H9 (cell line): Measurements from ENCODE around the gene ABCG1. TPM values are rescaled to one million over a fixed set of nuclear protein-coding genes. Genes with fewer than 3 reads are reported as not detected.

Experiments
- DNase-seq: peaks from one replicate; pipeline ENCODE4 v3.0.0-alpha.2; 2017
- H2AFZ ChIP-seq: one replicate; pipeline ENCODE4 v1.6.1; 2013; ENCODE audit warnings: mild to moderate bottlenecking, low read length, control low read depth, moderate library complexity
- H2AK5ac ChIP-seq: 2 replicates; pipeline ENCODE4 v1.6.1; 2013; ENCODE audit warnings: low read length, control low read depth, mixed read lengths; ENCODE audit not compliant: insufficient read length
- H2BK120ac ChIP-seq: one replicate; pipeline ENCODE4 v1.6.1; 2013; ENCODE audit warnings: low read depth, mild to moderate bottlenecking, low read length, control low read depth, inconsistent platforms; ENCODE audit not compliant: poor library complexity, severe bottlenecking
- H2BK12ac ChIP-seq: 2 replicates; pipeline ENCODE4 v1.6.1; 2013; ENCODE audit warnings: low read length, control low read depth, mixed read lengths, low read depth; ENCODE audit not compliant: insufficient read length
- H2BK15ac ChIP-seq: 2 replicates; pipeline ENCODE4 v1.6.1; 2013; ENCODE audit warnings: low read depth, low read length, control low read depth
- H2BK20ac ChIP-seq: one replicate; pipeline ENCODE4 v1.6.1; 2013; ENCODE audit warnings: low read depth, mild to moderate bottlenecking, low read length, control low read depth, inconsistent platforms; ENCODE audit not compliant: poor library complexity, severe bottlenecking
- H2BK5ac ChIP-seq: 2 replicates; pipeline ENCODE4 v1.6.1; 2013; ENCODE audit warnings: low read length, control low read depth, mixed read lengths; ENCODE audit not compliant: insufficient read length
- H3K14ac ChIP-seq: 2 replicates; pipeline ENCODE4 v1.6.1; 2013; ENCODE audit warnings: low read length, control low read depth; ENCODE audit not compliant: insufficient read depth
- H3K18ac ChIP-seq: 2 replicates; pipeline ENCODE4 v1.6.1; 2013; ENCODE audit warnings: low read depth, mild to moderate bottlenecking, mixed read lengths, low read length, control low read depth; ENCODE audit not compliant: insufficient read length
- H3K23ac ChIP-seq: 2 replicates; pipeline ENCODE4 v1.6.1; 2013; ENCODE audit warnings: low read length, control low read depth, mixed read lengths, low read depth; ENCODE audit not compliant: insufficient read length
- H3K23me2 ChIP-seq: 2 replicates; pipeline ENCODE4 v1.6.1; 2013; ENCODE audit warnings: low read depth, mild to moderate bottlenecking, mixed read lengths, low read length, control low read depth; ENCODE audit not compliant: insufficient read length, poor library complexity, severe bottlenecking
- H3K27ac ChIP-seq: 2 replicates; pipeline ENCODE4 v1.5.1; 2013; ENCODE audit warnings: low read length, control low read depth, mixed read lengths, low read depth; ENCODE audit not compliant: insufficient read length
- H3K27me3 ChIP-seq: 2 replicates; pipeline ENCODE4 v1.6.1; 2013; ENCODE audit warnings: low read length, control low read depth, inconsistent platforms; ENCODE audit not compliant: insufficient read depth
- H3K4ac ChIP-seq: 2 replicates; pipeline ENCODE4 v1.6.1; 2013; ENCODE audit warnings: low read depth, mild to moderate bottlenecking, control low read depth, inconsistent platforms, low read length, moderate library complexity
- H3K4me1 ChIP-seq: 2 replicates; pipeline ENCODE4 v1.6.1; 2013; ENCODE audit warnings: low read length, control low read depth, inconsistent platforms; ENCODE audit not compliant: insufficient read depth
- H3K4me2 ChIP-seq: 2 replicates; pipeline ENCODE4 v1.6.1; 2013; ENCODE audit warnings: low read length, control low read depth, mixed read lengths; ENCODE audit not compliant: insufficient read length, insufficient read depth
- H3K56ac ChIP-seq: 2 replicates; pipeline ENCODE4 v1.6.1; 2013; ENCODE audit warnings: low read depth, mild to moderate bottlenecking, mixed read lengths, low read length, control low read depth; ENCODE audit not compliant: insufficient read length
- H3K79me1 ChIP-seq: 2 replicates; pipeline ENCODE4 v1.6.1; 2013; ENCODE audit warnings: low read depth, mild to moderate bottlenecking, moderate library complexity, low read length, control low read depth, inconsistent platforms; ENCODE audit not compliant: insufficient read depth, poor library complexity, severe bottlenecking
- H3K79me2 ChIP-seq: 2 replicates; pipeline ENCODE4 v1.6.1; 2013; ENCODE audit warnings: low read length, control low read depth, inconsistent platforms; ENCODE audit not compliant: insufficient read depth
- H3K9ac ChIP-seq: 2 replicates; pipeline ENCODE4 v1.6.1; 2013; ENCODE audit warnings: low read length, control low read depth, mixed read lengths; ENCODE audit not compliant: insufficient read length; ENCODE audit errors: extremely low read depth
- H3K9me3 ChIP-seq: one replicate; pipeline ENCODE4 v1.6.1; 2013; ENCODE audit warnings: low read depth, low read length, inconsistent platforms; ENCODE audit not compliant: control insufficient read depth
- H3T11ph ChIP-seq: one replicate; pipeline ENCODE4 v1.6.1; 2013; ENCODE audit warnings: mild to moderate bottlenecking, low read length, control low read depth, inconsistent platforms
- H4K20me1 ChIP-seq: one replicate; pipeline ENCODE4 v1.6.1; 2013; ENCODE audit not compliant: control insufficient read depth, insufficient read length, insufficient read depth
- H4K5ac ChIP-seq: 2 replicates; pipeline ENCODE4 v1.6.1; 2013; ENCODE audit warnings: low read depth, mild to moderate bottlenecking, mixed read lengths, low read length, control low read depth; ENCODE audit not compliant: insufficient read length
- H4K8ac ChIP-seq: replicated peaks from 2 replicates; pipeline ENCODE4 v1.6.1; 2013; ENCODE audit warnings: low read length, control low read depth, mixed read lengths, low read depth; ENCODE audit not compliant: insufficient read length
- H4K91ac ChIP-seq: 2 replicates; pipeline ENCODE4 v1.6.1; 2013; ENCODE audit warnings: low read depth, mild to moderate bottlenecking, moderate library complexity, mixed read lengths, low read length, control low read depth; ENCODE audit not compliant: insufficient read length
- H3K27ac Mint-ChIP-seq, 3 experiments: 2 replicates in 2 of 3; 3 replicates in 1 of 3; pipeline ENCODE4 v1.8.0; 2020 to 2021; ENCODE audit warnings: mixed read lengths in 3 of 3, mild to moderate bottlenecking in 1 of 3, moderate library complexity in 1 of 3
- H3K27me3 Mint-ChIP-seq: 2 replicates; pipeline ENCODE4 v1.8.0; 2021; ENCODE audit warnings: low read depth, mild to moderate bottlenecking, moderate library complexity, mixed read lengths
- H3K36me3 Mint-ChIP-seq, 3 experiments: 2 replicates in 2 of 3; 3 replicates in 1 of 3; pipeline ENCODE4 v1.8.0; 2020 to 2021; ENCODE audit warnings: low read depth in 3 of 3, mixed read lengths in 3 of 3; ENCODE audit not compliant: insufficient read depth in 1 of 3
- H3K4me1 Mint-ChIP-seq, 2 experiments: 2 replicates each; pipeline ENCODE4 v1.8.0; 2020; ENCODE audit warnings: mixed read lengths in 2 of 2
- H3K4me3 Mint-ChIP-seq, 2 experiments: 2 replicates in 1 of 2; 3 replicates in 1 of 2; pipeline ENCODE4 v1.8.0; 2020 to 2021; ENCODE audit warnings: mild to moderate bottlenecking in 2 of 2, mixed read lengths in 2 of 2, moderate library complexity in 1 of 2
- H3K9me3 Mint-ChIP-seq, 2 experiments: 2 replicates in 1 of 2; 3 replicates in 1 of 2; pipeline ENCODE4 v1.8.0; 2020; ENCODE audit warnings: mild to moderate bottlenecking in 2 of 2, mixed read lengths in 2 of 2, moderate library complexity in 1 of 2
- WGBS: extraction: QIAGEN DNeasy Blood & Tissue Kit; methylation state at CpG from one replicate; pipeline ENCODE4 v1.1.7; 2013; ENCODE audit warnings: missing lambda C conversion rate, low lambda C conversion rate, mixed read lengths; ENCODE audit not compliant: insufficient read length; ENCODE audit errors: extremely low coverage; 5-methylcytosine and 5-hydroxymethylcytosine counted together
- total RNA-seq: library from RNA; stranded (reverse); gene quantifications from 2 replicates; pipeline ENCODE4 v1.2.1, GENCODE V29; 2021
- TF ChIP-seq, protein P1 (sequence below): fragments of 200-600 bp; sonication (generic); conservative IDR thresholded peaks from 3 replicates; pipeline ENCODE4 v1.8.0; 2021; ENCODE audit warnings: antibody characterized with exemption, mild to moderate bottlenecking

Gene ABCG1
- total RNA-seq, 1 experiment from 2014 or later = 0.83 TPM

- Histone ChIP-seq H2BK15ac (no peak overlapping the region), H2BK5ac (no peak overlapping the region), H3T11ph (no peak overlapping the region), H2AFZ (no peak overlapping the region), H2BK120ac (no peak overlapping the region), H4K5ac (no peak overlapping the region), H2BK12ac (no peak overlapping the region), H3K18ac (no peak overlapping the region), H2BK20ac (no peak overlapping the region), H3K4me1 (no peaks in the 10 kb centered on the region; the same call in 1 of the 2 replicates), H4K91ac (no peak overlapping the region), H3K9ac (no peak overlapping the region), H3K23ac (no peak overlapping the region), H3K9me3 (no peaks in the 10 kb centered on the region), H3K56ac (no peak overlapping the region), H3K4ac (no peak overlapping the region), H3K79me2 (no peaks in the 10 kb centered on the region), H3K27ac (no peak overlapping the region), H3K14ac (no peak overlapping the region), H4K8ac (no peak overlapping the region), H3K79me1 (no peaks in the 10 kb centered on the region), H3K23me2 (no peaks in the 10 kb centered on the region), H4K20me1 (no peaks in the 10 kb centered on the region), H2AK5ac (no peak overlapping the region), H3K27me3 (no peaks in the 10 kb centered on the region), H3K4me2 (no peak overlapping the region)
- Mint-ChIP-seq H3K9me3 (no peaks in the 10 kb centered on the region), H3K27me3 (peaks cover 13% of the 10 kb centered on the region), H3K4me1 (peaks cover 24 to 46% of the 10 kb centered on the region in 2 experiments), H3K27ac (no peak overlapping the region), H3K36me3 (no peaks in the 10 kb centered on the region), H3K4me3 (no peak overlapping the region)
- WGBS = no CpG with 5 or more reads among the region's 4 CpGs
- TF ChIP-seq, protein P1, sequence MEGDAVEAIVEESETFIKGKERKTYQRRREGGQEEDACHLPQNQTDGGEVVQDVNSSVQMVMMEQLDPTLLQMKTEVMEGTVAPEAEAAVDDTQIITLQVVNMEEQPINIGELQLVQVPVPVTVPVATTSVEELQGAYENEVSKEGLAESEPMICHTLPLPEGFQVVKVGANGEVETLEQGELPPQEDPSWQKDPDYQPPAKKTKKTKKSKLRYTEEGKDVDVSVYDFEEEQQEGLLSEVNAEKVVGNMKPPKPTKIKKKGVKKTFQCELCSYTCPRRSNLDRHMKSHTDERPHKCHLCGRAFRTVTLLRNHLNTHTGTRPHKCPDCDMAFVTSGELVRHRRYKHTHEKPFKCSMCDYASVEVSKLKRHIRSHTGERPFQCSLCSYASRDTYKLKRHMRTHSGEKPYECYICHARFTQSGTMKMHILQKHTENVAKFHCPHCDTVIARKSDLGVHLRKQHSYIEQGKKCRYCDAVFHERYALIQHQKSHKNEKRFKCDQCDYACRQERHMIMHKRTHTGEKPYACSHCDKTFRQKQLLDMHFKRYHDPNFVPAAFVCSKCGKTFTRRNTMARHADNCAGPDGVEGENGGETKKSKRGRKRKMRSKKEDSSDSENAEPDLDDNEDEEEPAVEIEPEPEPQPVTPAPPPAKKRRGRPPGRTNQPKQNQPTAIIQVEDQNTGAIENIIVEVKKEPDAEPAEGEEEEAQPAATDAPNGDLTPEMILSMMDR = peak; percentile 95
- peak; percentile 80 for DNase-seq
Measured at GRCh38 chr21:42258150-42258884, 39.4 kb downstream of the ABCG1 start.
